ENCODE data around the gene AMN1.
"Not testable (repeated sequence)": the region's sequence is repeated elsewhere in the genome, so short reads cannot be mapped to it uniquely, and the experiment has no call there.

Gene AMN1

DNA sequence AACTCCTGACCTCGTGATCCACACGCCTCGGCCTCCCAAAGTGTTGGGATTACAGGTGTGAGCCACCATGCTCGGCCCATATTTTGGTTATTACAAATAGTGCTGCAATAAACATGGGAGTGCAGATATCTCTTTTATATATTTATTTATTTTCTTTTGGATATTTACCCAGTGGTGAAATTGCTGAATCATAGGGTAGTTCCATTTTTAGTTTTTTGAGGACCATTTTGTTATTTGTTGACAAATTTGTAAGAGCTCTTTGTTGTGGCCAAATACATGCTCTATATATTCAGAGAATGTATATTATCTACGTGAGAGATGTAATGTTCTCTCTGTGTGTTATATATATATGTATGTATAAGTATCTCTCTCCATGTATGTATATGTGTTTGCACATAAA is 15.9 kb downstream of the AMN1 start:
- no peak for DNase-seq (ENCODE audit: low read depth)
- no peak overlapping the region for H3K4me3 ChIP-seq (ENCODE audit: low read depth, low read length)
- no peak for TF ChIP-seq CTCF (IDR thresholded peaks at IDR 0.05; ENCODE audit: low read depth, low read length, missing control alignments)
- in situ Hi-C loops (cut with HindIII; ENCODE audit: low sequenced_read_pairs): no loop called here

- no peak overlapping the region for H3K4me3 ChIP-seq (ENCODE audit: low read depth, low read length)
- in situ Hi-C loops (cut with HindIII; ENCODE audit: low sequenced_read_pairs): no loop called here
- TF ChIP-seq CTCF (IDR thresholded peaks at IDR 0.05; ENCODE audit: low read depth, low read length, missing control alignments): no peak
- no peak for DNase-seq (ENCODE audit: low read depth)
Measured at GRCh38 chr12:31710021-31710818, 18.6 kb downstream of the AMN1 start.

GRCh38 chr12:31708118-31708517 is 20.7 kb downstream of the AMN1 start:
- in situ Hi-C loops (cut with HindIII; ENCODE audit: low sequenced_read_pairs); DNase-seq (ENCODE audit: low read depth); H3K4me3 ChIP-seq (ENCODE audit: low read depth, low read length): not testable (repeated sequence)

DNA sequence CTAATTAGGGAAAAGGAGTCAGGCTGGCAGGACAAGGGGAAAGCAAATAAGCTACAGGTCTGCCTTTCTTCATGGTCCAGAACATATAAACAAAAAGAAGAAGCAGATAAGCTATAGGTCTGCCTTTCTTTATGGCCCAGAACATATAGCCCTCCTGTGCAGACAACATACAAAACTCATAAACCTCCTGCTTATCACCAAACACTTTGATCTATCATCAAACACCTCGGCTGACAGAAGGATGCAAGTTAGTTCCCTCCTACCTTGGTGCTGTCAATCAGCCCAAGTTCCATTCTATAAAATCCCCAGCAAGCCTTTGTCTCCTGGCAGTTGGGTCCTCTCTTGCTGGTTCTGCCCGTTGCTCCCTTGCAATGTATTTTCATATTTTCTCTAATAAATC is 23.2 kb downstream of the AMN1 start:
- TF ChIP-seq CTCF (IDR thresholded peaks at IDR 0.05; ENCODE audit: low read depth, low read length, missing control alignments): no peak
- in situ Hi-C loops (cut with HindIII; ENCODE audit: low sequenced_read_pairs): no loop called here
- no peak overlapping the region for H3K4me3 ChIP-seq (ENCODE audit: low read depth, low read length)
- DNase-seq (ENCODE audit: low read depth): no peak

DNA sequence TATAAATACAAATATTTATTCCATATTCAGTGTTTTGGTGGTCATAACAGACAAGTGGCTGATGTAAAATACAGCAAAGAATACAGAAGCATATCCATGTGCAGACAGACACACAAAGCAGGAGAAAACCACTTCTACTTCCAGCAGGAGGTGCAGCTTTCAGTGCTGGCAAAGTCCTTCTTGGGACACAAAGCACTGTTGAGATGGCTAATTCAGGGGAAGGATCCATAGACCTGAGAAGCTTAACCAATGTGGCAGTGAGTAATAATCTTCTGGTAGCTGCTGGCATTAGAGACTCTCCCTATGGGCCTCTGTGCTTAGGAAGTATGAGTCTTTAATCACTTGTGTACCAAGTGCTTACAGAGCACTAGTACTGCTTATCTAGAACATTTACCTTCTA is 26.8 kb downstream of the AMN1 start:
- in situ Hi-C loops (cut with HindIII; ENCODE audit: low sequenced_read_pairs): no loop called here
- TF ChIP-seq CTCF (IDR thresholded peaks at IDR 0.05; ENCODE audit: low read depth, low read length, missing control alignments): no peak
- DNase-seq (ENCODE audit: low read depth): no peak
- no peak overlapping the region for H3K4me3 ChIP-seq (ENCODE audit: low read depth, low read length)

DNA sequence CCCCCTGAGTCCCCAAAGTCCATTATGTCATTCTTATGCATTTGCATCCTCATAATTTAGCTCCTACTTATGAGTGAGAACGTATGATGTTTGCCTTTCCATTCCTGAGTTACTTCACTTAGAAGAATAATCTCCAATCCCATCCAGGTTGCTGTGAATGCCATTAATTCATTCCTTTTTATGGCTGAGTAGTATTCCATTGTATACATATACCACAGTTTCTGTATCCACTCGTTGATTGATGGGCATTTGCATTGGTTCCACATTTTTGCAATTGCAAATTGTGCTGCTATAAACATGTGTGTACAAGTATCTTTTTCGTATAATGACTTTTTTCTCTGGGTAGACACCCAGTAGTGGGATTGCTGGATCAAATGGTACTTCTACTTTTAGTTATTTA is 38.9 kb downstream of the AMN1 start:
- DNase-seq (ENCODE audit: low read depth); H3K4me3 ChIP-seq (ENCODE audit: low read depth, low read length); in situ Hi-C loops (cut with HindIII; ENCODE audit: low sequenced_read_pairs): not testable (repeated sequence)

DNA sequence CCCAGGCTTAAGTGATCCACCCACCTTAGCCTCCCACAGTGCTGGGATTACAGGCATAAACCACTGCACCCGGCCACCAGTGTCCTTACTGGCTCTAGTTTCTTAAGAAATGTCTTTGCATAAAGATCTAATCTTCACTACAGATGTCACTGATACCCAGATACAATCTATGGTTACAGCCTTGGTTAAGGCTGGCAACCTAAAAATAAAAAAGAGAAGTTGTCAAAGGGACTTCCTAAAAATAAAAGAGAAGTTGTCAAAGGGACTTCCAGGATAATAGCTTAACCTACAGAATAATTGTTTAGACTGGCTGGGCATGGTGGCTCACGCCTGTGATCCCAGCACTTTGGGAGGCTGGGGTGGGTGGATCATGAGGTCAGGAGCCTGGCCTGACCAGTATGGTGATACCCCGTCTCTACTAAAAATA is 41.7 kb downstream of the AMN1 start:
- no peak for DNase-seq (ENCODE audit: low read depth)
- H3K4me3 ChIP-seq (ENCODE audit: low read depth, low read length): no peak overlapping the region
- TF ChIP-seq CTCF (IDR thresholded peaks at IDR 0.05; ENCODE audit: low read depth, low read length, missing control alignments): no peak
- in situ Hi-C loops (cut with HindIII; ENCODE audit: low sequenced_read_pairs): no loop called here
